CD4-positive, alpha-beta memory T cell (primary cell): ENCODE results near the gene CORO2B. TPM values are rescaled to one million over a fixed set of nuclear protein-coding genes. Genes with fewer than 3 reads are reported as not detected.

Source experiments
- CTCF ChIA-PET: fragments of 350-600 bp; sonication (Branson Sonifier 250); formaldehyde crosslinking; loops from one replicate; lab custom pipeline; 2021; ENCODE audit warnings: inconsistent platforms; ENCODE audit not compliant: partially characterized antibody; lab: Charles Lee
- POLR2A ChIA-PET: fragments of 350-600 bp; sonication (Branson Sonifier 250); formaldehyde crosslinking; loops from one replicate; lab custom pipeline; 2021; ENCODE audit not compliant: partially characterized antibody; lab: Charles Lee
- DNase-seq, 5 donors: peaks; one replicate each; pipeline versions ENCODE4 v3.0.0 to v3.0.0-alpha.2; 2020 to 2022; ENCODE audit warnings: mixed read lengths in 1 of 5
- H3K27ac ChIP-seq: one replicate; pipeline ENCODE4 v1.7.0; 2013; ENCODE audit warnings: low read depth, low read length
- H3K27me3 ChIP-seq: 2 replicates; pipeline ENCODE4 v1.7.0; 2013; ENCODE audit warnings: mild to moderate bottlenecking, low read length, moderate library complexity; ENCODE audit not compliant: insufficient read depth
- H3K36me3 ChIP-seq: 2 replicates; pipeline ENCODE4 v1.7.0; 2013; ENCODE audit warnings: mild to moderate bottlenecking, low read length, moderate library complexity; ENCODE audit not compliant: insufficient read depth
- H3K4me1 ChIP-seq: 2 replicates; pipeline ENCODE4 v1.7.0; 2013; ENCODE audit warnings: mild to moderate bottlenecking, low read length, moderate library complexity; ENCODE audit not compliant: insufficient read depth
- H3K4me3 ChIP-seq, 2 donors: one replicate each; pipeline ENCODE4 v1.7.0; 2013; ENCODE audit warnings: low read length in 2 of 2, mild to moderate bottlenecking in 1 of 2
- H3K9me3 ChIP-seq, 2 donors: one replicate each; pipeline ENCODE4 v1.7.0; 2013; ENCODE audit warnings: low read length in 2 of 2, control low read depth in 1 of 2; ENCODE audit not compliant: control insufficient read depth in 1 of 2
- H3K27ac Mint-ChIP-seq, 7 donors: one replicate each; pipeline ENCODE4 v1.8.0; 2020 to 2021; ENCODE audit warnings: mixed read lengths in 7 of 7, mild to moderate bottlenecking in 6 of 7, inconsistent platforms in 3 of 7, moderate library complexity in 3 of 7
- H3K27me3 Mint-ChIP-seq, 2 donors: one replicate each; pipeline ENCODE4 v1.8.0; 2020 to 2021; ENCODE audit warnings: mixed read lengths in 2 of 2
- H3K36me3 Mint-ChIP-seq, 2 donors: one replicate each; pipeline ENCODE4 v1.8.0; 2020 to 2021; ENCODE audit warnings: mixed read lengths in 2 of 2, inconsistent platforms in 1 of 2, mild to moderate bottlenecking in 1 of 2
- H3K4me1 Mint-ChIP-seq, 4 donors: one replicate each; pipeline ENCODE4 v1.8.0; 2020 to 2021; ENCODE audit warnings: mixed read lengths in 4 of 4, mild to moderate bottlenecking in 1 of 4
- H3K4me3 Mint-ChIP-seq, 8 donors: one replicate each; pipeline ENCODE4 v1.8.0; 2020 to 2021; ENCODE audit warnings: mixed read lengths in 8 of 8, mild to moderate bottlenecking in 7 of 8, moderate library complexity in 6 of 8, inconsistent platforms in 3 of 8
- H3K9me3 Mint-ChIP-seq, 8 donors: one replicate each; pipeline ENCODE4 v1.8.0; 2020 to 2021; ENCODE audit warnings: mixed read lengths in 8 of 8, mild to moderate bottlenecking in 5 of 8, inconsistent platforms in 3 of 8, moderate library complexity in 1 of 8
- intact Hi-C: fragments of 100-400 bp; cut with micrococcal nuclease; formaldehyde crosslinking; loops from one replicate; pipeline ENCODE4 v1.15.1; 2023
- polyA plus RNA-seq, 2 donors: library from polyadenylated mRNA; unstranded; fragments of 300-500 nt; fragmentation: Illumina TruSeq; gene quantifications; one replicate each; pipeline ENCODE4 v1.2.3, GENCODE V29; 2021
- total RNA-seq, 2 experiments: library from RNA; stranded (reverse); gene quantifications; one replicate each; pipeline ENCODE4 v1.2.3, GENCODE V29; 2021

The CORO2B gene
- total and polyA plus RNA-seq, 4 experiments from 2014 or later: not detected

DNA sequence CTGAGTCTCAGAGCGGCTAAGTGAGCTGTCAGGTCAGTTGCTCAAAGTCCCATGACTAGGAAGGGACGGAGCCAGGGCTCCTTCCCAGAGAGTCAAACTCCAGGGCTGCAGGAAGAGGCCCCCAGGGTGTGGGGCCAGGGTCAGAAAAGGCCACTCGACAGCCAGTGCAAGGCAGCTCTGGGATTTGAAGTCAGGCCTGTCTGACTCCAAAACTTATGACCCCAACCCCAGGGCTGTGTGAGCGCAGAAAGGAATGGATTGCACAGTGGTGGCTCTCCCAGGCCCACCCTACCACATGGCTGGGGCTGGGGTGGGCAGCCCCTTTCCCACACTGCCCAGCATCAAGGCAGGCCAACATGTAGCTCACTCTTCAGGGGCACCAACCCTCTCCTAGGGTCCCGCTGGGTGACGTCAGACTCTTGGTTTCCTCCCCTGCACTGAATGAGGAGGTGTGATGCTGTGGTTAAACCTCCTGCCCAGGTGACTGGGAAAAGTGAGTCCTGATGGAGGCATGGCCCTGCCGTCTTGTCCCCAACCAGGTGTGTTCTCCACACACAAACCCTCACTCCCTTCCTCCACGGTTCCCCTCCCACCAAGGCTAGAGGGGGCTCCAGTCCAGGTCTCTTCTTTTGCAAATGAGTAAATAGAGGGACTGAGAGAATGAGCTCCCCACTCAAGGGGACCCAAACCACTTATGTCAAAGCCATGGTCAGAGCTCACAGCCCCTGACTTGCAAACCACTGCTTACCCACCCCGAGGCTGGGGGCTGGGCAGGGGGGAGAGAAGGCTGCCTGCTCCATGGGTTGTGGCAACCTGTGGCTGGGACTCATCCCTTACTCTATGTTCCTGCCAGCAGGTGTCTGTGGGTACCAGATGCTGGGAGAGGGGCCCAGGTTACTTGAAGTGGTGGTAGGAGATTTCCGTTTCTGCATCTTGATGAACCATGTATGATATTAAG, 23.8 kb upstream of the CORO2B start:
- POLR2A ChIA-PET: no interaction called here
- Mint-ChIP-seq H3K9me3 (peaks cover 0 to 2% (median 0%) of the 10 kb centered on the region in 8 donors), H3K4me1 (peaks cover 10 to 16% (median 15%) of the 10 kb centered on the region in 4 donors), H3K27me3 (peaks cover 44 to 63% of the 10 kb centered on the region in 2 donors), H3K36me3 (no peaks in the 10 kb centered on the region), H3K4me3 (no peak overlapping the region), H3K27ac (no peak overlapping the region)
- Histone ChIP-seq H3K27ac (no peak overlapping the region), H3K27me3 (peaks cover 4% of the 10 kb centered on the region), H3K9me3 (no peaks in the 10 kb centered on the region), H3K36me3 (no peaks in the 10 kb centered on the region), H3K4me3 (no peak overlapping the region), H3K4me1 (peaks cover 15% of the 10 kb centered on the region)
- CTCF ChIA-PET: interaction anchor here (0.8 to 3.9 kb wide), 9 partner anchors 8 to 370 kb away, joined by 3 to 18 read pairs (median 3); no protein-coding TSS in a partner anchor
- intact Hi-C loops: loop anchor here (5.0 kb wide), 2 partner anchors 227 to 272 kb away; no protein-coding TSS in a partner anchor
- DNase-seq: no peak

DNA sequence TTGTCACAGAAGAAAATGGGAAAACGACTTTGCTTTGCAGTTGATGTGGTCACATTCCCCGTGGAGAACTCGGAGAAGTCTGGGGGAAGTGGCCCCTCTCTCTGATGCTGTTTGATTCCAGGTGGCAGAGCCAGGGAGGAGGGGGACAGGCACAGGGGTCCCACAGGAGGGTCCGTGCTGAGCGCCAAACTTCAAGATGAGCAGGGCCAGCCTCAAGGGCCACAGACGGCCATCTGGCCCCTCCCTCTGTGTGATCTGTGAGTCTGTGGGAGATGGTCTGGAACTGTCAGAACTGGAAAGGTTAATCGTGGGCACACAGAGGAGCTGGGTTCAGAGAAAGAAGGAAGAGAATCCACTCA, 23.1 kb upstream of the CORO2B start:
- Mint-ChIP-seq H3K27me3 (peaks cover 40 to 62% of the 10 kb centered on the region in 2 donors), H3K27ac (no peak overlapping the region), H3K9me3 (peaks cover 0 to 2% (median 0%) of the 10 kb centered on the region in 8 donors), H3K36me3 (no peaks in the 10 kb centered on the region), H3K4me1 (peaks cover 11 to 22% (median 14%) of the 10 kb centered on the region in 4 donors), H3K4me3 (no peak overlapping the region)
- ChIA-PET POLR2A (no interaction called here), CTCF (interaction anchor here (0.9 to 3.9 kb wide), 4 partner anchors 7 to 320 kb away, joined by 3 to 18 read pairs (median 8); no protein-coding TSS in a partner anchor)
- Histone ChIP-seq H3K36me3 (no peaks in the 10 kb centered on the region), H3K4me3 (no peak overlapping the region), H3K4me1 (peaks cover 15% of the 10 kb centered on the region), H3K27me3 (no peaks in the 10 kb centered on the region), H3K9me3 (no peaks in the 10 kb centered on the region), H3K27ac (no peak overlapping the region)
- intact Hi-C loops: loop anchor here (5.0 kb wide), 2 partner anchors 227 to 272 kb away; no protein-coding TSS in a partner anchor
- DNase-seq: no peak

DNA sequence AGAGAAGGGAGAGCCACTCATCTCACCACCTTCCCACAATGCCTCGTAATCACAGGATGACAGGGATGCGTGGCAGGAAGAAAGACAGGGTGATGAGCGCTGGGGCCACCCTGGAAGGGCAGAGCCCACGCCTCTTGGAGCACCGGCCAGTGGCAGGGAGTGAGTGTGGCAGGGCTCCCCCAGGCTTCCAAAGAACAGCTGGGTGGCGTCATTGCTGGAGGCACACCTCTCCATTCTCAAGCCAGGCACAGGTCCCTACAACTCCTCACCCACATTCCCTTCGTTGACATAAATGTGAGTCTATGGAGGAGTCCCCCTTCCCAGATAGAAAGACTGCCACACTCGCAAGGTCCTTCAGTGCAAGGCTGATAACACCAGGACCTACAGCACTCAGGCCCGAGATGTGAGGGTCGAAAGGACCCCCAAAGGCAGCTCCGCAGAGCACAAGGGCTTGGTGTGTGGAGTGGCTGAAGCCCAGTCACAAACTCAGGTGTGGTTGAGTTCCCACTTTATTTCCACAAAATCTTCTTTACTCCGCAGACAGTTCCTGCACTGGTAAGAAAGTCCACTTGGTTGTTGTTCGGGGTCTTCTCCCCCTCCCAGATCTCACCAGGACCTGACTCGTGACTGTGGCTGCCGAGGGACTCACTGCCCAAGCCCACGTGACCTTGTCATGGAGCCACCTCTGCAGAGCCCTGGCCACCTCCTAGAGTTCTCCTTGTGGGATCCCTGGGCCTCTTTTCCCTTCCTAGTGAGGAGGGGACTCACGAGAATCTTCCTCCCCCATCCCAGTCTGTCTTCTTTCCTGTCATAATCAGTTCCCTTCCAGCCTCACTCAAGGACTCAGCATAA, 22.4 kb upstream of the CORO2B start:
- no peak for DNase-seq
- no peak overlapping the region for H3K4me3 ChIP-seq
- H3K27ac Mint-ChIP-seq: no peak overlapping the region
- no peaks in the 10 kb centered on the region for H3K36me3 ChIP-seq
- H3K4me1 Mint-ChIP-seq: peaks cover 11 to 23% (median 15%) of the 10 kb centered on the region in 4 donors
- H3K27me3 ChIP-seq: no peaks in the 10 kb centered on the region
- H3K4me3 Mint-ChIP-seq: no peak overlapping the region
- H3K9me3 Mint-ChIP-seq: peaks cover 0 to 2% (median 0%) of the 10 kb centered on the region in 8 donors
- H3K27ac ChIP-seq: no peak overlapping the region
- POLR2A ChIA-PET: no interaction called here
- no peaks in the 10 kb centered on the region for H3K9me3 ChIP-seq
- H3K4me1 ChIP-seq: peaks cover 15% of the 10 kb centered on the region
- intact Hi-C loops: loop anchor here (5.0 kb wide), 2 partner anchors 226 to 271 kb away; no protein-coding TSS in a partner anchor
- peaks cover 41 to 66% of the 10 kb centered on the region in 2 donors for H3K27me3 Mint-ChIP-seq
- CTCF ChIA-PET: interaction anchor here (0.9 to 2.0 kb wide), 5 partner anchors 8 to 319 kb away, joined by 3 to 10 read pairs (median 4); no protein-coding TSS in a partner anchor
- no peaks in the 10 kb centered on the region for H3K36me3 Mint-ChIP-seq

DNA sequence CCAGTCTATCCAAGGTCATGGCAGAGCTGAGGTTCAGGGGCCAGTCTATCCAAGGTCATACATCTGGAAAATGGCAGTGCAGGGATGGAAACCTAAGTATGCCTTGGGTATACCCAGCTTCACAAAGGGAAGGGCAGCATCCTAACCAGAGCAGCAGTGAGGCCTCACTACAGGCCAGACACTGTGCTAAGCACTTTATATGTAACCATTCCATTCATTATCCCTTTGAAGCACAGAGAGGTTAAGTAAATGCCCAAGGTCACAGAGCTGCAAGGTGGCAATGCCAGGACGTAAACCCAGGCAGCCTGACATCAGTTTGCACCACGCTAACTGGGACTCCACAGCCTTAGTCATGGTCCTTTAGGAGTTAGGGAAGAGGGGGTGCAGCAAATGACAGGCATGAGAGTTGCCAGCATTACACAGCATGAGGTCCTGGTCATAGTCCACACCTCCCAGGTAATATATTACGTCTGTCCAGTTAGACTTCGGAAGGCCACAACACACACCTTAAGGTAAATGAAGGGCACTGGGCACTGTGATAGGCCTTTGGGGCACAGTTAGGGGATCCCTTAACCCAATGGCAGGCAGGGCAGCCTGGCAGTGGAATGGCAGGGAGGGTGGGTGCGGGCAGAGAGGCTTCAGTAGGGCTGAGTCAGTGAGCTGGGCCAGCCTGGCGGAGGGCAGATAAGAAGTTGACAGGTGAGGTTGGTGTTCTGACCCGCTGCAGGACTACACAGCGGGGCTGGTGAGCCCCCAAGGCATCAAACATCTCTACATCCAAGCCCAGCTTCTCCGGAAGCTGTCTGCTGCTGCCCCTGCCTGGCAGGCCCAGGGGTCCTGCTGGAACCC, 21.1 kb upstream of the CORO2B start:
- Mint-ChIP-seq H3K27ac (no peak overlapping the region), H3K4me3 (peak overlapping the region in 1 of 8 donors; percentile 17), H3K27me3 (peaks cover 43 to 65% of the 10 kb centered on the region in 2 donors), H3K9me3 (peaks cover 0 to 2% (median 0%) of the 10 kb centered on the region in 8 donors), H3K36me3 (no peaks in the 10 kb centered on the region), H3K4me1 (peaks cover 11 to 23% (median 15%) of the 10 kb centered on the region in 4 donors)
- no peaks in the 10 kb centered on the region for H3K27me3 ChIP-seq
- DNase-seq: no peak
- H3K4me1 ChIP-seq: peaks cover 15% of the 10 kb centered on the region
- no peaks in the 10 kb centered on the region for H3K36me3 ChIP-seq
- intact Hi-C loops: loop anchor here (5.0 kb wide), 2 partner anchors 225 to 270 kb away; no protein-coding TSS in a partner anchor
- ChIA-PET POLR2A (no interaction called here), CTCF (interaction anchor here (0.8 to 2.0 kb wide), 5 partner anchors 9 to 318 kb away, joined by 3 to 10 read pairs (median 4); no protein-coding TSS in a partner anchor)
- H3K9me3 ChIP-seq: no peaks in the 10 kb centered on the region
- no peak overlapping the region for H3K4me3 ChIP-seq
- H3K27ac ChIP-seq: no peak overlapping the region

DNA sequence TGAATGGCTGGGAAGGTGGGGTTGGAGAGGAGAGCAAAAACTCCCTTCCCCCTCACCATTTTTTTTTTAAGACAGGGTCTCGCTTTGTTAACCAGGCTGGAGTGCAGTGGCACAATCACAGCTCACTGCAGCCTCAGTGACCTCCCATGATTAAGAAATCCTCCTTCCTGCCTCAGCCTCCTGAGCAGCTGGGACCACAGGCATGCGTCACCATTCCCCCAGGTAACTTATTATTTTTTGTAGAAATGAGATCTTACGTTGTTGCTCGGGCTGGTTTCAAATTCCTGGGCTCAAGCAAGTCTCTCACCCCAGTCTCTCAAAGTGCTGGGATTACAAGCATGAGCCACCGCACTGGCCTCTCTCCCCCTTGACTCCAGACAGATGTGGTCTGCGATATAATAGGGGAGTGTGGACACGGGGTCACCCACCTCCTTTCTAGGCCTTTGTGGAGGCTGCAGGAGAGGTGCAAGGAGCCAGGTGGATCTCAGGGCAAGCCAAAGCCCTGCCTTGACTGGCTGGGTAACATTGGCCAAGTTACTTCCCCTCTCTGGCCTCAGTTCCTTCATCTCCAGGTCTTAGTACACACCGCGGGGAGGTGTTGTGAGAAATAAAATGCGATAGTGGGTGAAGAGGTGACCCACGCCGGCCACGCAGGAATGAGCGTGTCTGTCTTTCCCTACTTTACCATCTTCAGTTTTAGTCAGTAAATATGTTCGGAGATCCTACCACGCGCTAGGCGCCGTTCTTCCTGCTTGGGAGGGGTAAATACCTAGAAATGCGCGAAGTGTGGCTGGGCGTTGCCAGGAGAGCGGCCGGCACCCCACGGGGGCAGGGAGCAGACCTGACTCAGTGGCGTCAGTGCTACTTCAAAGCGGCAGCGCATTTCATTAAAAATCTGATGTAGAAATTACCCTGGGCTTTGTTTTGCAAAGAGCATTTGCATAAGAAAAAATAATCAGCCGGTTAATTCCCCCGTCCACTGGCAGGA, 20.2 kb upstream of the CORO2B start:
- Histone ChIP-seq H3K4me1 (peaks cover 15% of the 10 kb centered on the region), H3K9me3 (no peaks in the 10 kb centered on the region), H3K36me3 (no peaks in the 10 kb centered on the region), H3K27me3 (no peaks in the 10 kb centered on the region), H3K27ac (no peak overlapping the region), H3K4me3 (no peak overlapping the region)
- no peak for DNase-seq
- Mint-ChIP-seq H3K27ac (no peak overlapping the region), H3K36me3 (no peaks in the 10 kb centered on the region), H3K9me3 (peaks cover 0 to 2% (median 0%) of the 10 kb centered on the region in 8 donors), H3K4me3 (peak overlapping the region; percentile 75 to 91 (median 82)), H3K4me1 (peaks cover 11 to 23% (median 15%) of the 10 kb centered on the region in 4 donors), H3K27me3 (peaks cover 41 to 59% of the 10 kb centered on the region in 2 donors)
- ChIA-PET POLR2A (interaction anchor here (1.0 kb wide), 1 partner anchor 9 kb away, joined by 3 read pairs; no protein-coding TSS in a partner anchor), CTCF (interaction anchor here (1.0 to 3.4 kb wide), 12 partner anchors 9 to 366 kb away, joined by 3 to 46 read pairs (median 4); no protein-coding TSS in a partner anchor)
- intact Hi-C loops: loop anchor here (1.0 to 5.0 kb wide), 3 partner anchors 116 to 269 kb away; no protein-coding TSS in a partner anchor
